HL-60 (cell line): Measurements from ENCODE around the gene AMH.

ENCODE experiments used
- POLR2AphosphoS5 ChIP-seq: IDR thresholded peaks from 2 replicates; pipeline ENCODE4 v1.6.1; 2012; ENCODE audit warnings: low read depth
- SPI1 ChIP-seq: IDR thresholded peaks from 2 replicates; pipeline ENCODE4 v1.6.1; 2012; ENCODE audit warnings: low read depth, mild to moderate bottlenecking, borderline replicate concordance
- TF ChIP-seq, protein P1 (sequence below): IDR thresholded peaks from one replicate; pipeline ENCODE4 v1.5.1; 2011; ENCODE audit warnings: low read length, control low read depth, inconsistent platforms; ENCODE audit not compliant: insufficient read depth

DNA sequence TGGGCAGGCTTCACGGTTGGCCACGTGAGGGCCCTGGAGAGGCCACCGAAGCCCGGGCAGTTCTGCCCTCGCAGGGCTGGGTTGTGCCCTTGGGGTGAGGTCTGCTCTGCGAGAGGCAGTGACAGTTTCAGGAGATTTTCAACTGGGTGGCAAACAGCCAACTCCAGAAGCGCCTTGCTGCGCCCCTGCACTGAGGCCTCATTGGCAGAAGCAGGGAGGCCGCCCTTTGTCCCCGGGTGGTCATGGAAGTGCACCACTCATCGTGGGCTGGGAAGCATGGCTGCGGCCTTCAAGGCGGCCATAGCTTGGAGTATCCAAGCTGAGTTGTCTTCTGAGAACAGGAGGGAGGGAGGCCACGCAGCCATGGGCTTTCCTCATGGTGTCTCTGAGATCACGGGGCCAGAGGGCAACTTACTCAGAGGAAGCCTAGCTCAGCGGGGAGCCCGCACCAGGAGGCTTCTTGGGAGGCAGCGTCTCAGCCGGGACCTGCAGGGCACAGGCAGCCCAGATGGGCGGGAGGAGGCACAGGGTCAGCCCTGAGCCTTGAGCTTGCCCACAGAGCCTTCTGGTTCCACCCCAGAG lies 27.8 kb upstream of the AMH start:
- TF ChIP-seq, protein P1, sequence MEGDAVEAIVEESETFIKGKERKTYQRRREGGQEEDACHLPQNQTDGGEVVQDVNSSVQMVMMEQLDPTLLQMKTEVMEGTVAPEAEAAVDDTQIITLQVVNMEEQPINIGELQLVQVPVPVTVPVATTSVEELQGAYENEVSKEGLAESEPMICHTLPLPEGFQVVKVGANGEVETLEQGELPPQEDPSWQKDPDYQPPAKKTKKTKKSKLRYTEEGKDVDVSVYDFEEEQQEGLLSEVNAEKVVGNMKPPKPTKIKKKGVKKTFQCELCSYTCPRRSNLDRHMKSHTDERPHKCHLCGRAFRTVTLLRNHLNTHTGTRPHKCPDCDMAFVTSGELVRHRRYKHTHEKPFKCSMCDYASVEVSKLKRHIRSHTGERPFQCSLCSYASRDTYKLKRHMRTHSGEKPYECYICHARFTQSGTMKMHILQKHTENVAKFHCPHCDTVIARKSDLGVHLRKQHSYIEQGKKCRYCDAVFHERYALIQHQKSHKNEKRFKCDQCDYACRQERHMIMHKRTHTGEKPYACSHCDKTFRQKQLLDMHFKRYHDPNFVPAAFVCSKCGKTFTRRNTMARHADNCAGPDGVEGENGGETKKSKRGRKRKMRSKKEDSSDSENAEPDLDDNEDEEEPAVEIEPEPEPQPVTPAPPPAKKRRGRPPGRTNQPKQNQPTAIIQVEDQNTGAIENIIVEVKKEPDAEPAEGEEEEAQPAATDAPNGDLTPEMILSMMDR: no peak
- TF ChIP-seq POLR2AphosphoS5: 0 out of 2 replicates have a peak, but pooled peaks have one; percentile 14
- TF ChIP-seq SPI1: no peak
